Activated T-cell treated with anti-CD3 and anti-CD28 coated beads for 1 hour (primary cell): ENCODE data around the gene CACNA1D.
"Not testable (repeated sequence)": the region's sequence is repeated elsewhere in the genome, so short reads cannot be mapped to it uniquely, and the experiment has no call there.

Experiments
- DNase-seq: peaks from one replicate; pipeline ENCODE4 v3.0.0-alpha.2; 2020; ENCODE audit warnings: low read depth

Gene CACNA1D

GRCh38 chr3:53617893-53618523, 123.6 kb downstream of the CACNA1D start:
- DNase-seq, result no peak

- DNase-seq, result no peak
Observed at GRCh38 chr3:53618524-53618906, 124.1 kb downstream of the CACNA1D start.

- DNase-seq, result no peak
Observed at GRCh38 chr3:53618936-53619335, 124.5 kb downstream of the CACNA1D start.

GRCh38 chr3:53624061-53624857, 129.8 kb downstream of the CACNA1D start:
- DNase-seq, result no peak

- no peak for DNase-seq
Observed at GRCh38 chr3:53626876-53627275, 132.5 kb downstream of the CACNA1D start.

GRCh38 chr3:53628536-53629401, 134.4 kb downstream of the CACNA1D start:
- no peak for DNase-seq

- DNase-seq, result no peak
Observed at GRCh38 chr3:53629402-53629723, 135.0 kb downstream of the CACNA1D start.

- DNase-seq, result no peak
Observed at GRCh38 chr3:53630547-53630946, 136.1 kb downstream of the CACNA1D start.

GRCh38 chr3:53633197-53633787, 138.9 kb downstream of the CACNA1D start:
- no peak for DNase-seq

GRCh38 chr3:53635041-53635440, 140.6 kb downstream of the CACNA1D start:
- DNase-seq, result no peak

- not testable (repeated sequence) for DNase-seq
Observed at GRCh38 chr3:53638806-53639205, 144.4 kb downstream of the CACNA1D start.

- DNase-seq, result no peak
Observed at GRCh38 chr3:53641397-53641796, 147.0 kb downstream of the CACNA1D start.

- DNase-seq, result no peak
Observed at GRCh38 chr3:53642211-53642610, 147.8 kb downstream of the CACNA1D start.

- DNase-seq, result no peak
Observed at GRCh38 chr3:53643757-53644156, 149.3 kb downstream of the CACNA1D start.

- DNase-seq, result no peak
Observed at GRCh38 chr3:53645754-53646153, 151.3 kb downstream of the CACNA1D start.

GRCh38 chr3:53646723-53647122, 152.3 kb downstream of the CACNA1D start:
- no peak for DNase-seq

- DNase-seq, result no peak
Observed at GRCh38 chr3:53649816-53650215, 155.4 kb downstream of the CACNA1D start.

GRCh38 chr3:53650424-53650823, 156.0 kb downstream of the CACNA1D start:
- no peak for DNase-seq

- no peak for DNase-seq
Observed at GRCh38 chr3:53650928-53651661, 156.7 kb downstream of the CACNA1D start.

GRCh38 chr3:53651927-53652326, 157.5 kb downstream of the CACNA1D start:
- DNase-seq, result no peak

- no peak for DNase-seq
Observed at GRCh38 chr3:53657651-53658050, 163.2 kb downstream of the CACNA1D start.
